Natural killer cell (primary cell): ENCODE results near the gene DMRTB1. TPM values are rescaled to one million over a fixed set of nuclear protein-coding genes. Genes with fewer than 3 reads are reported as not detected.

Source experiments
- ATAC-seq, 3 donors: fragments of 150-1000 bp in 2 of 3; fragments of 200-7000 bp in 1 of 3; cut with Tn5 transposase; 1 replicate in 1 of 3; 2 replicates in 2 of 3; pipeline ENCODE4 v1.10.0; 2021; ENCODE audit warnings: mild to moderate bottlenecking in 2 of 3, moderate library complexity in 2 of 3
- DNase-seq, 2 donors: peaks; one replicate each; pipeline versions ENCODE4 v3.0.0 to v3.0.0-alpha.2; 2013 to 2021; ENCODE audit warnings: mixed read lengths in 1 of 2
- H3K27ac ChIP-seq: one replicate; pipeline ENCODE4 v1.5.1; 2013; ENCODE audit warnings: mild to moderate bottlenecking, low read length
- H3K27me3 ChIP-seq: one replicate; pipeline ENCODE4 v1.6.1; 2013; ENCODE audit warnings: low read length; ENCODE audit not compliant: control insufficient read depth, insufficient read depth
- H3K36me3 ChIP-seq: one replicate; pipeline ENCODE4 v1.6.1; 2013; ENCODE audit warnings: low read length; ENCODE audit not compliant: control insufficient read depth, insufficient read depth
- H3K4me1 ChIP-seq: one replicate; pipeline ENCODE4 v1.6.1; 2013; ENCODE audit warnings: low read length; ENCODE audit not compliant: control insufficient read depth, insufficient read depth
- H3K4me3 ChIP-seq: one replicate; pipeline ENCODE4 v1.5.1; 2013; ENCODE audit warnings: low read length
- H3K9me3 ChIP-seq: one replicate; pipeline ENCODE4 v1.6.1; 2013; ENCODE audit warnings: low read length; ENCODE audit not compliant: control insufficient read depth, insufficient read depth
- H3K27ac Mint-ChIP-seq, 2 donors: one replicate each; pipeline ENCODE4 v1.8.0; 2022; ENCODE audit warnings: mild to moderate bottlenecking in 2 of 2, mixed read lengths in 2 of 2, moderate library complexity in 1 of 2
- H3K27me3 Mint-ChIP-seq, 2 donors: one replicate each; pipeline ENCODE4 v1.8.0; 2022; ENCODE audit warnings: low read depth in 2 of 2, mixed read lengths in 2 of 2
- H3K36me3 Mint-ChIP-seq: one replicate; pipeline ENCODE4 v1.8.0; 2022; ENCODE audit warnings: mixed read lengths
- H3K4me1 Mint-ChIP-seq, 2 donors: one replicate each; pipeline ENCODE4 v1.8.0; 2022; ENCODE audit warnings: mixed read lengths in 2 of 2
- H3K4me3 Mint-ChIP-seq: one replicate; pipeline ENCODE4 v1.8.0; 2022; ENCODE audit warnings: mild to moderate bottlenecking, moderate library complexity, mixed read lengths
- H3K9me3 Mint-ChIP-seq, 2 donors: one replicate each; pipeline ENCODE4 v1.8.0; 2022; ENCODE audit warnings: mixed read lengths in 2 of 2
- WGBS: methylation state at CpG from one replicate; pipeline ENCODE4 v1.1.7; 2013; ENCODE audit warnings: missing lambda C conversion rate; ENCODE audit not compliant: insufficient coverage; 5-methylcytosine and 5-hydroxymethylcytosine counted together
- intact Hi-C: fragments of 100-400 bp; cut with micrococcal nuclease; formaldehyde crosslinking; loops from one replicate; pipeline ENCODE4 v1.14.2; 2022
- total RNA-seq, 4 donors: library from RNA; stranded (reverse); fragments of 120-200 nt in 1 of 4; gene quantifications; one replicate each; pipeline versions ENCODE4 v1.2.3 to v1.2.4, GENCODE V29; 2013 to 2022
- TF ChIP-seq, protein P1 (sequence below): fragments of 200-600 bp; IDR thresholded peaks from one replicate; pipeline ENCODE4 v1.8.0; 2022; ENCODE audit warnings: antibody characterized with exemption

Gene DMRTB1
- total RNA-seq, 3 donors from 2014 or later (not counting 1 experiment from before 2014, with no cell fraction given), result not detected

DNA sequence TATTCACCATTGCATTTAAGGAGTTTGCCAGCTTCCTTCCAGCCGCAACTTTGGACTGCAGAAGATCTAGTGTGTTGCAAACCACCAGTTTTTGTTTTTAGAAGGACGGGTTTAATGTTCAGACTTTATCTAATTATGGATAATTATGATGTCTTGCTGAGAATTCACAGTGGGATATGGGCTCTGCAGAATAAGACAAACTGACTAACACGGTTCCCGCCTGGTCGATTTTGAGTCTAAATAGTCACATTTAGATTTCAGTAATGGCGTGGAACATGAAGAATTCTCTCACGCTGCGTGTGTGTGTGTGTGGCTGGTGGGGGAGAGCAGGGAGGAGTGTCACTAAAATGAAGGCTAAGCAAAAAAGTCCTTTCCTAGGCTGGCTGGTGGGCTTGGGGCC lies 48.5 kb upstream of the DMRTB1 start:
- H3K27me3 Mint-ChIP-seq, result no peaks in the 10 kb centered on the region
- ATAC-seq, result no peak
- peak overlapping the region; percentile 37 for H3K27ac ChIP-seq
- WGBS, result 95% methylated on average over 8 of the region's 8 CpGs
- TF ChIP-seq, protein P1, sequence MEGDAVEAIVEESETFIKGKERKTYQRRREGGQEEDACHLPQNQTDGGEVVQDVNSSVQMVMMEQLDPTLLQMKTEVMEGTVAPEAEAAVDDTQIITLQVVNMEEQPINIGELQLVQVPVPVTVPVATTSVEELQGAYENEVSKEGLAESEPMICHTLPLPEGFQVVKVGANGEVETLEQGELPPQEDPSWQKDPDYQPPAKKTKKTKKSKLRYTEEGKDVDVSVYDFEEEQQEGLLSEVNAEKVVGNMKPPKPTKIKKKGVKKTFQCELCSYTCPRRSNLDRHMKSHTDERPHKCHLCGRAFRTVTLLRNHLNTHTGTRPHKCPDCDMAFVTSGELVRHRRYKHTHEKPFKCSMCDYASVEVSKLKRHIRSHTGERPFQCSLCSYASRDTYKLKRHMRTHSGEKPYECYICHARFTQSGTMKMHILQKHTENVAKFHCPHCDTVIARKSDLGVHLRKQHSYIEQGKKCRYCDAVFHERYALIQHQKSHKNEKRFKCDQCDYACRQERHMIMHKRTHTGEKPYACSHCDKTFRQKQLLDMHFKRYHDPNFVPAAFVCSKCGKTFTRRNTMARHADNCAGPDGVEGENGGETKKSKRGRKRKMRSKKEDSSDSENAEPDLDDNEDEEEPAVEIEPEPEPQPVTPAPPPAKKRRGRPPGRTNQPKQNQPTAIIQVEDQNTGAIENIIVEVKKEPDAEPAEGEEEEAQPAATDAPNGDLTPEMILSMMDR, result no peak
- no peak overlapping the region for H3K4me3 ChIP-seq
- H3K4me1 ChIP-seq, result peaks cover 63% of the 10 kb centered on the region
- H3K36me3 Mint-ChIP-seq, result no peaks in the 10 kb centered on the region
- peaks cover 20 to 36% of the 10 kb centered on the region in 2 donors for H3K4me1 Mint-ChIP-seq
- intact Hi-C loops, result no loop called here
- no peaks in the 10 kb centered on the region for H3K27me3 ChIP-seq
- no peaks in the 10 kb centered on the region for H3K36me3 ChIP-seq
- H3K9me3 Mint-ChIP-seq, result no peaks in the 10 kb centered on the region
- DNase-seq, result no peak
- H3K9me3 ChIP-seq, result no peaks in the 10 kb centered on the region
- peak overlapping the region in 1 of 2 donors; percentile 93 for H3K27ac Mint-ChIP-seq
- H3K4me3 Mint-ChIP-seq, result no peak overlapping the region

DNA sequence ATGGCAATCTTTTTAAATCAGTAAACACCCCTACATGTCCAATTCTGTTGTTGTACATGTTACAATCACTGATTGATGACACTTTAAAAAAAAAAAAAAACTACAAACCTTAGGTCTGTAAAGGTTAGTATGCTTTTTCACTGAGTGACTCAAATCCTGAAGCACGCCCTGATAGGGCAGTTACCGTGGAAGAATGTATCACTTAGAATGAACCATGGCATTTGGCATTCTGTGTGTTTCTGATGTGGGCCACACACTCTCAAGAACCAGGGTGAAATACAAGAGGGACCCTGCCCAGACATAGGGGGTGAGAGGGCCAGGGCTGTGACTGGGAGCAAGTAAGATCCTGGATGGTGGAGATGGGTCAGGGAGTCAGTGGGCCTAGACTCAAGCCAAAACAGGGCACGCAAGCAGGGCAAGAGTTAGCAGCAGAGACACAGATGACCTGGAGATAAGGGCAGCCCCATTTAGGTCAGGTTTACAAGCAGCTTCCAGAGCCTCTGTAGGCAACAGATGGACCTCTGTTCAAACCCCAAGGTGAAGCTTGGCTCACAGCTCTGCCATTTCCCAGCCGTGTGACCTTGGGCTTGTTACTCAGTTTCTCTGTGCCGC lies 47.6 kb upstream of the DMRTB1 start:
- ATAC-seq (no peak), DNase-seq (no peak)
- Mint-ChIP-seq H3K27ac (peak overlapping the region; percentile 68 to 93), H3K36me3 (no peaks in the 10 kb centered on the region), H3K4me1 (peaks cover 20 to 36% of the 10 kb centered on the region in 2 donors), H3K27me3 (no peaks in the 10 kb centered on the region), H3K9me3 (no peaks in the 10 kb centered on the region), H3K4me3 (no peak overlapping the region)
- Histone ChIP-seq H3K4me1 (peaks cover 63% of the 10 kb centered on the region), H3K4me3 (no peak overlapping the region), H3K36me3 (no peaks in the 10 kb centered on the region), H3K9me3 (no peaks in the 10 kb centered on the region), H3K27me3 (no peaks in the 10 kb centered on the region), H3K27ac (peak overlapping the region; percentile 77)
- intact Hi-C loops, result no loop called here
- 83% methylated on average over 5 of the region's 5 CpGs for whole genome bisulfite sequencing
- TF ChIP-seq, protein P1, result no peak

DNA sequence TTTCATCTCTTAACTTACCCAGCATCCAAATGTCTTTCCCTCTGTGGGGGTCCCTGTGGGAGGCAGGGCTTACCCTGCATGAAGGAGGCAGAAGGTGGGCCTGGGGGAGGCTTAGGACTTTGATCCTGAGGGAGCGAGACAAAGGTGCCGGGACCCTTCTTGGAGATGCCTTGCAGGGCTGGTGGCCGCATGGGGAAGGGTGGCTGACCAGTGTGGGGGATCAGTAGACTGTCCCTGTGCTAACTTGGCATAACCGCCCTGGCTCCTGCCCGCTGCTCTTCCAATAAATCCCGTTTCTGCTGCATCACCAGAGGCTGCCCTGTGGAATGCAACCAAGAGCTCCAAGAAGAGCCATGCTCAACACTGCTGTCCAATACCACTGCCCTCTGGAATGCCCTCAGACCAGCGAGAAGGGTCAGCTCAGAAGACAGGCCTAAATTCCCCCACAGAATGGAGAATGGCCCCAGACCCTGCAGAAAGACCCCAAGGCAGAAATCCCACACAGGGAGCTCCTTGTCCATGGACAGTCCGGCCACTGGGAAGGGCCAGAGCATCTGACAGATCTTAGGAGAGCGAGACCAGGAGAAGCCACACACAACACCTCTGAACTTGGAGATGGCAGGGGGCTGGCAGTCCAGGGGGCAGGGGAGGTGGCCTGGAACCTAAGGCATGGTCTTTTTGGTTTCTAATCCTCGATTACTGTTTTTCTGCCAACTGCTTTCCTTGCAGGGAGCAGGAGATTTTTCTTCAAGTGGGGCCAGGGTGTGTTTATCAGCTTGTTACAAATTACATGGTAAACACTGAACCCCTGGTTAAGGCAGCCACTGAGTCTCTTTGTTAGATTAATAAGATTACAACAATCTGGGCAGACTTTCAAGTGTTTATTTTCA lies 46.7 kb upstream of the DMRTB1 start:
- peaks cover 20 to 36% of the 10 kb centered on the region in 2 donors for H3K4me1 Mint-ChIP-seq
- Histone ChIP-seq H3K4me3 (no peak overlapping the region), H3K36me3 (no peaks in the 10 kb centered on the region), H3K9me3 (no peaks in the 10 kb centered on the region), H3K27ac (peak overlapping the region; percentile 77), H3K4me1 (peaks cover 68% of the 10 kb centered on the region), H3K27me3 (no peaks in the 10 kb centered on the region)
- peak overlapping the region; percentile 74 to 93 for H3K27ac Mint-ChIP-seq
- H3K36me3 Mint-ChIP-seq, result no peaks in the 10 kb centered on the region
- no peaks in the 10 kb centered on the region for H3K27me3 Mint-ChIP-seq
- intact Hi-C loops, result no loop called here
- 89% methylated on average over 10 of the region's 10 CpGs for WGBS
- H3K9me3 Mint-ChIP-seq, result no peaks in the 10 kb centered on the region
- peak overlapping the region; percentile 25 for H3K4me3 Mint-ChIP-seq
- ATAC-seq, result no peak
- TF ChIP-seq, protein P1, result no peak
- DNase-seq, result no peak
